H1 (cell line): ENCODE measurements around the gene ASB8. TPM values are rescaled to one million over a fixed set of nuclear protein-coding genes. Genes with fewer than 3 reads are reported as not detected.

ENCODE experiments used
- CTCF ChIA-PET: fragments of 300-600 bp; sonication (Branson Sonifier 250); formaldehyde crosslinking; loops from one replicate; lab custom pipeline; 2021; ENCODE audit not compliant: partially characterized antibody; lab: Charles Lee
- POLR2A ChIA-PET: fragments of 300-600 bp; sonication (Branson Sonifier 250); formaldehyde crosslinking; loops from one replicate; lab custom pipeline; 2021; ENCODE audit warnings: inconsistent platforms; ENCODE audit not compliant: partially characterized antibody; lab: Charles Lee
- DNase-seq, 2 experiments: peaks; one replicate each; pipeline versions ENCODE4 v3.0.0 to v3.0.0-alpha.2; 2010 to 2022; ENCODE audit warnings: low spot score in 2 of 2, low read depth in 1 of 2, mixed read lengths in 1 of 2
- FAIRE-seq: peaks from 2 replicates; lab custom pipeline; 2011; peaks lifted over from hg19 to GRCh38; lab: Jason Lieb, UNC
- H2AFZ ChIP-seq: 2 replicates; pipeline ENCODE4 v1.8.1; 2012; ENCODE audit warnings: low read length, inconsistent platforms
- H2AK5ac ChIP-seq: 2 replicates; pipeline ENCODE4 v1.6.1; 2013; ENCODE audit warnings: low read depth, low read length
- H2BK120ac ChIP-seq: replicated peaks from 2 replicates; pipeline ENCODE3; 2013; ENCODE audit warnings: low read depth, low read length, inconsistent platforms
- H2BK12ac ChIP-seq: 2 replicates; pipeline ENCODE4 v1.6.1; 2013; ENCODE audit warnings: low read depth, low read length
- H2BK15ac ChIP-seq: 2 replicates; pipeline ENCODE4 v1.6.1; 2013; ENCODE audit warnings: low read length
- H2BK20ac ChIP-seq: 2 replicates; pipeline ENCODE4 v1.6.1; 2013; ENCODE audit warnings: low read length
- H2BK5ac ChIP-seq: 2 replicates; pipeline ENCODE4 v1.6.1; 2013; ENCODE audit warnings: low read depth, low read length
- H3K14ac ChIP-seq: 2 replicates; pipeline ENCODE4 v1.6.1; 2013; ENCODE audit warnings: inconsistent platforms; ENCODE audit not compliant: insufficient read length
- H3K18ac ChIP-seq: 2 replicates; pipeline ENCODE4 v1.6.1; 2013; ENCODE audit warnings: low read length; ENCODE audit errors: extremely low read depth
- H3K23ac ChIP-seq: 2 replicates; pipeline ENCODE4 v1.6.1; 2013; ENCODE audit warnings: inconsistent platforms; ENCODE audit not compliant: insufficient read length
- H3K23me2 ChIP-seq: 2 replicates; pipeline ENCODE4 v1.6.1; 2013; ENCODE audit warnings: low read depth, low read length
- H3K27ac ChIP-seq: 2 replicates; pipeline ENCODE4 v1.6.1; 2011; ENCODE audit warnings: low read depth, low read length, inconsistent platforms
- H3K27me3 ChIP-seq, 4 experiments: replicated peaks in 1 of 4; 1 replicate in 1 of 4; 2 replicates in 3 of 4; pipeline versions ENCODE4 v1.6.1 to v1.8.1; 2011 to 2013; ENCODE audit warnings: low read length in 3 of 4, mild to moderate bottlenecking in 3 of 4, inconsistent platforms in 2 of 4, mixed read lengths in 2 of 4, moderate library complexity in 1 of 4; ENCODE audit not compliant: control insufficient read depth in 3 of 4, insufficient read depth in 3 of 4; ENCODE audit errors: extremely low read depth in 1 of 4
- H3K36me3 ChIP-seq, 4 experiments: 2 replicates each; pipeline versions ENCODE4 v1.6.1 to v1.8.1; 2011 to 2013; ENCODE audit warnings: mild to moderate bottlenecking in 4 of 4, low read length in 3 of 4, moderate library complexity in 2 of 4, control low read depth in 1 of 4, inconsistent platforms in 1 of 4; ENCODE audit not compliant: insufficient read depth in 4 of 4, control insufficient read depth in 2 of 4
- H3K4ac ChIP-seq: replicated peaks from 2 replicates; pipeline ENCODE3; 2013; ENCODE audit warnings: low read length, low read depth, mixed read lengths, inconsistent platforms; ENCODE audit not compliant: insufficient read length
- H3K4me1 ChIP-seq, 4 experiments: replicated peaks in 1 of 4; 1 replicate in 1 of 4; 2 replicates in 3 of 4; pipeline versions ENCODE4 v1.6.1 to v1.8.1; 2011 to 2013; ENCODE audit warnings: low read length in 3 of 4, inconsistent platforms in 2 of 4, mixed read lengths in 1 of 4; ENCODE audit not compliant: insufficient read depth in 4 of 4, control insufficient read depth in 3 of 4
- H3K4me2 ChIP-seq, 2 experiments: 2 replicates each; pipeline versions ENCODE4 v1.6.1 to v1.8.1; 2011 to 2013; ENCODE audit warnings: low read depth in 2 of 2, low read length in 2 of 2, control low read depth in 1 of 2, inconsistent platforms in 1 of 2, mild to moderate bottlenecking in 1 of 2; ENCODE audit not compliant: insufficient read depth in 1 of 2
- H3K4me3 ChIP-seq, 4 experiments: fragments of 200-600, 300-600 bp in 1 of 4; sonication (generic), shearing (Covaris generic), sonication (Bioruptor Twin) in 1 of 4; 2 replicates each; pipeline versions ENCODE4 v1.5.1 to v1.8.1; 2011 to 2016; ENCODE audit warnings: low read length in 4 of 4, low read depth in 3 of 4, control low read depth in 2 of 4, inconsistent platforms in 2 of 4, mild to moderate bottlenecking in 2 of 4, mixed read lengths in 1 of 4, moderate library complexity in 1 of 4; ENCODE audit not compliant: insufficient read depth in 2 of 4; ENCODE audit errors: extremely low read depth in 1 of 4
- H3K56ac ChIP-seq: replicated peaks from 2 replicates; pipeline ENCODE3; 2013; ENCODE audit warnings: low read depth, mild to moderate bottlenecking, mixed read lengths, low read length, inconsistent platforms; ENCODE audit not compliant: insufficient read length
- H3K79me1 ChIP-seq: 2 replicates; pipeline ENCODE4 v1.6.1; 2013; ENCODE audit warnings: low read depth, low read length, control low read depth
- H3K79me2 ChIP-seq, 2 experiments: 2 replicates each; pipeline versions ENCODE4 v1.6.1 to v1.8.1; 2012 to 2013; ENCODE audit warnings: low read length in 2 of 2, mild to moderate bottlenecking in 2 of 2, inconsistent platforms in 1 of 2; ENCODE audit not compliant: insufficient read depth in 2 of 2, control insufficient read depth in 1 of 2
- H3K9ac ChIP-seq, 4 experiments: replicated peaks in 1 of 4; 1 replicate in 1 of 4; 2 replicates in 3 of 4; pipeline versions ENCODE4 v1.6.1 to v1.8.1; 2011 to 2013; ENCODE audit warnings: low read depth in 3 of 4, low read length in 3 of 4, control low read depth in 2 of 4, mild to moderate bottlenecking in 2 of 4, moderate library complexity in 2 of 4, inconsistent platforms in 1 of 4; ENCODE audit errors: extremely low read depth in 1 of 4
- H3K9me3 ChIP-seq, 2 experiments: 2 replicates each; pipeline versions ENCODE4 v1.6.1 to v1.8.1; 2012 to 2013; ENCODE audit warnings: mild to moderate bottlenecking in 2 of 2, moderate library complexity in 2 of 2, control low read depth in 1 of 2, inconsistent platforms in 1 of 2, low read depth in 1 of 2, low read length in 1 of 2, mixed read lengths in 1 of 2; ENCODE audit not compliant: insufficient read depth in 2 of 2
- H4K20me1 ChIP-seq, 2 experiments: replicated peaks in 1 of 2; 2 replicates each; pipeline versions ENCODE3 to v1.8.1; 2011 to 2013; ENCODE audit warnings: inconsistent platforms in 2 of 2, low read length in 2 of 2, mild to moderate bottlenecking in 1 of 2; ENCODE audit not compliant: insufficient read depth in 2 of 2, control insufficient read depth in 1 of 2
- H4K5ac ChIP-seq: 2 replicates; pipeline ENCODE4 v1.6.1; 2013; ENCODE audit warnings: low read length, low read depth, mixed read lengths, inconsistent platforms; ENCODE audit not compliant: insufficient read length
- H4K8ac ChIP-seq: 2 replicates; pipeline ENCODE4 v1.8.0; 2013; ENCODE audit warnings: mild to moderate bottlenecking, moderate library complexity, low read length, inconsistent platforms; ENCODE audit not compliant: insufficient read depth; ENCODE audit errors: extremely low read depth
- H4K91ac ChIP-seq: replicated peaks from 2 replicates; pipeline ENCODE3; 2013; ENCODE audit warnings: low read length, mixed read lengths, inconsistent platforms; ENCODE audit not compliant: insufficient read length
- CBX8 ChIP-seq: fragments of 300-800, 300-1000 bp; sonication (generic); IDR thresholded peaks from 2 replicates; pipeline ENCODE4 v1.7.1; 2016; ENCODE audit warnings: low read depth, low read length, borderline replicate concordance
- FOSL1 ChIP-seq: IDR thresholded peaks from 2 replicates; pipeline ENCODE4 v1.6.1; 2011; ENCODE audit warnings: mild to moderate bottlenecking, low read depth, low read length, moderate library complexity; ENCODE audit not compliant: insufficient read depth
- GABPA ChIP-seq: IDR thresholded peaks from 2 replicates; pipeline ENCODE4 v1.6.1; 2011; ENCODE audit warnings: mild to moderate bottlenecking, low read length, moderate library complexity, borderline replicate concordance; ENCODE audit not compliant: insufficient read depth
- GTF2F1 ChIP-seq: IDR thresholded peaks from 2 replicates; pipeline ENCODE4 v1.6.1; 2012; ENCODE audit warnings: low read depth, low read length, improper control_type of control experiment, borderline replicate concordance
- HDAC2 ChIP-seq, 2 experiments: fragments of 300-600 bp in 1 of 2; sonication (generic) in 1 of 2; IDR thresholded peaks; 2 replicates each; pipeline ENCODE4 v1.6.1; 2011 to 2012; ENCODE audit warnings: low read depth in 2 of 2, low read length in 2 of 2, mild to moderate bottlenecking in 2 of 2, moderate library complexity in 2 of 2, borderline replicate concordance in 1 of 2, inconsistent platforms in 1 of 2
- MAFK ChIP-seq: IDR thresholded peaks from 2 replicates; pipeline ENCODE4 v1.6.1; 2012; ENCODE audit warnings: low read depth, mild to moderate bottlenecking, improper control_type of control experiment, low read length
- SRF ChIP-seq: IDR thresholded peaks from 2 replicates; pipeline ENCODE4 v1.6.1; 2011; ENCODE audit warnings: mild to moderate bottlenecking, low read depth, low read length, moderate library complexity
- TBP ChIP-seq: IDR thresholded peaks from 2 replicates; pipeline ENCODE4 v1.6.1; 2011; ENCODE audit warnings: low read depth, low read length, improper control_type of control experiment
- YY1 ChIP-seq: IDR thresholded peaks from 2 replicates; pipeline ENCODE4 v1.6.1; 2011; ENCODE audit warnings: low read depth, mild to moderate bottlenecking, low read length
- WGBS, 2 experiments: shearing (Covaris generic) in 1 of 2; methylation state at CpG; one replicate each; pipeline versions ENCODE4 v1.1.6 to v1.1.7; 2013 to 2015; ENCODE audit warnings: low lambda C conversion rate in 2 of 2, mixed read lengths in 2 of 2, inconsistent platforms in 1 of 2, low coverage in 1 of 2, missing lambda C conversion rate in 1 of 2; ENCODE audit not compliant: insufficient replicate concordance in 2 of 2, insufficient coverage in 1 of 2, insufficient read length in 1 of 2; ENCODE audit errors: extremely low coverage in 1 of 2, missing lambda C conversion rate in 1 of 2; 5-methylcytosine and 5-hydroxymethylcytosine counted together
- polyA plus RNA-seq, 7 experiments: library from polyadenylated mRNA; depleted of rRNA in 3 of 7; stranded (reverse) in 5 of 7; unstranded in 2 of 7; fragments of >200 nt in 5 of 7; fragments of 200-250 nt in 2 of 7; gene quantifications; 1 replicate in 5 of 7; 2 replicates in 1 of 7; 4 replicates in 1 of 7; pipeline versions ENCODE4 v1.2.1 to v1.2.3, GENCODE V29; 2011 to 2013; ENCODE audit warnings: missing spikeins in 2 of 7, mixed read lengths in 2 of 7
- total RNA-seq: library from RNA; stranded (reverse); fragmentation: NEBNext Ultra II Directional; extraction: Animal tissue kit (Norgen Biotek cat#: 25700); gene quantifications from 2 replicates; pipeline ENCODE4 v1.2.1, GENCODE V29; 2021
- TF ChIP-seq, protein P1 (sequence below): IDR thresholded peaks from 2 replicates; pipeline ENCODE4 v1.6.1; 2012; ENCODE audit warnings: low read length, inconsistent platforms

The ASB8 gene
- total and polyA plus RNA-seq, 2 of the 8 experiments (the other 6 are each of a cell fraction or from before 2014, with no cell fraction given): 3.8 to 8.3 TPM

DNA sequence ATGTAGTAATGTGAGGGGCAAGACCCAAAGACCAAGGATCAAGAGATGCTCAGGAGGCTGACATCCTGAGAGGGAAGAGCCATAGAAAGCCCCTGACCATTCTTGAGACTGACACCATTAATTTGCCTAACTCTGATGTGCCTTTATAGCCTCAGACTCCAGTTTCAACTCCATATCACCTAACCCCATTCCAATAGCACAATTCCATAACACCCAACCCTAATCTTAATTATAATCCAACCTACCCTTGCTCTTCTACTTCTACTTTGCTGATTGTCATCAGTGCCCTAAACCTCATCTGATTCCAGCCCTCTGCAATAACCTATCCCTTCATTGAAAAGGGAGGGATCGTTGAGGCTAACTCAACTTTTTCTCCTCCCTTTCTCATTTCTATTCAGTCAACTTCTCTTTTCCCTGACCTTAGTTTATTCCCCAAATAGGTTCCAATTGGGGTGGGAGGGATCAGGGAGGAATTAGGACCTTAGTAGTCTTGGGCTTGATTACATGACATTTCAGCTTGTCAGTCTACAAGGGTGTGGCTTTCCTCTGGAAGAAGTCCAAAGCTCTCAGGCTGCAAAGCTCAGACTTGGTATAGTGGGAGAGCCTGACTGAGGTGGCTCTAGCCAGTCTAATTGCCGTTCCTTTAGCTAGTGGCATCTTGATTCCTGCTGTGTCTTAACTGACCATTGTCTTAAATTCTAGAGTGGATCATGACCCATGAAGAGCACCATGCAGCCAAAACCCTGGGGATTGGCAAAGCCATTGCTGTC lies 35.1 kb downstream of the ASB8 start:
- Histone ChIP-seq H4K20me1 (peaks cover 0 to 3% of the 10 kb centered on the region in 2 experiments), H3K18ac (no peak overlapping the region), H3K4ac (no peak overlapping the region), H3K9me3 (no peaks in the 10 kb centered on the region), H3K79me2 (peaks cover 4 to 26% of the 10 kb centered on the region in 2 experiments; a peak in 3 of 4 replicates), H2BK120ac (no peak overlapping the region), H3K79me1 (peaks cover 3% of the 10 kb centered on the region; the same call in 1 of the 2 replicates), H3K36me3 (peaks cover 7 to 43% (median 31%) of the 10 kb centered on the region in 4 experiments), H3K23ac (no peak overlapping the region), H3K4me1 (peaks cover 0 to 7% (median 2%) of the 10 kb centered on the region in 4 experiments; a peak in 2 of 7 replicates), H3K56ac (no peak overlapping the region), H2BK12ac (no peak overlapping the region), H3K14ac (no peak overlapping the region), H2BK5ac (no peak overlapping the region), H2BK15ac (no peak overlapping the region), H3K4me2 (no peak overlapping the region), H3K9ac (no peak overlapping the region), H2BK20ac (no peak overlapping the region), H3K23me2 (peaks cover 2% of the 10 kb centered on the region; the same call in 1 of the 2 replicates), H3K4me3 (no peak overlapping the region), H4K91ac (no peak overlapping the region), H4K8ac (no peak overlapping the region), H2AFZ (no peak overlapping the region), H4K5ac (no peak overlapping the region), H3K27ac (no peak overlapping the region), H3K27me3 (no peaks in the 10 kb centered on the region), H2AK5ac (no peak overlapping the region)
- WGBS, 2 experiments: 82% methylated on average over 2 of the region's 2 CpGs; no CpG with 5 or more reads in 1 of the 2 experiments
- no peak for DNase-seq
- ChIA-PET CTCF (no interaction called here), POLR2A (interaction anchor here (0.6 to 3.8 kb wide), 2 partner anchors 14 to 31 kb away, joined by 3 to 56 read pairs; partner anchors contain the start of gene SENP1)
- FAIRE-seq: no peak
- no peak for TF ChIP-seq GTF2F1
- TF ChIP-seq MAFK: no peak
- no peak for TF ChIP-seq TBP
- no peak for TF ChIP-seq YY1
- TF ChIP-seq, protein P1, sequence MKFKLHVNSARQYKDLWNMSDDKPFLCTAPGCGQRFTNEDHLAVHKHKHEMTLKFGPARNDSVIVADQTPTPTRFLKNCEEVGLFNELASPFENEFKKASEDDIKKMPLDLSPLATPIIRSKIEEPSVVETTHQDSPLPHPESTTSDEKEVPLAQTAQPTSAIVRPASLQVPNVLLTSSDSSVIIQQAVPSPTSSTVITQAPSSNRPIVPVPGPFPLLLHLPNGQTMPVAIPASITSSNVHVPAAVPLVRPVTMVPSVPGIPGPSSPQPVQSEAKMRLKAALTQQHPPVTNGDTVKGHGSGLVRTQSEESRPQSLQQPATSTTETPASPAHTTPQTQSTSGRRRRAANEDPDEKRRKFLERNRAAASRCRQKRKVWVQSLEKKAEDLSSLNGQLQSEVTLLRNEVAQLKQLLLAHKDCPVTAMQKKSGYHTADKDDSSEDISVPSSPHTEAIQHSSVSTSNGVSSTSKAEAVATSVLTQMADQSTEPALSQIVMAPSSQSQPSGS: no peak
- no peak for TF ChIP-seq FOSL1
- TF ChIP-seq SRF: no peak
- no peak for TF ChIP-seq GABPA
- no peak for TF ChIP-seq CBX8
- no peak for TF ChIP-seq HDAC2 (IDR thresholded peaks at IDR 0.05; ENCODE audit: borderline replicate concordance in 1 of 2, low read depth in 2 of 2, low read length in 2 of 2)
